Fibroblast of pulmonary artery (primary cell): ENCODE measurements around the gene PROSER3.
A peak's percentile ranks its signal among the peaks of the same experiment; 100 is the strongest.

Source experiments
- DNase-seq: peaks from one replicate; pipeline ENCODE4 v3.0.0-alpha.2; 2010; ENCODE audit warnings: low read depth
- H3K4me3 ChIP-seq: replicated peaks from 2 replicates; pipeline ENCODE4 v1.5.1; 2011; ENCODE audit warnings: low read depth, mild to moderate bottlenecking, control low read depth, low read length, moderate library complexity
- TF ChIP-seq, protein P1 (sequence below): IDR thresholded peaks from 2 replicates; pipeline ENCODE4 v1.5.1; 2011; ENCODE audit warnings: mild to moderate bottlenecking, control low read depth, low read length, inconsistent platforms; ENCODE audit errors: missing control alignments

Gene PROSER3

DNA sequence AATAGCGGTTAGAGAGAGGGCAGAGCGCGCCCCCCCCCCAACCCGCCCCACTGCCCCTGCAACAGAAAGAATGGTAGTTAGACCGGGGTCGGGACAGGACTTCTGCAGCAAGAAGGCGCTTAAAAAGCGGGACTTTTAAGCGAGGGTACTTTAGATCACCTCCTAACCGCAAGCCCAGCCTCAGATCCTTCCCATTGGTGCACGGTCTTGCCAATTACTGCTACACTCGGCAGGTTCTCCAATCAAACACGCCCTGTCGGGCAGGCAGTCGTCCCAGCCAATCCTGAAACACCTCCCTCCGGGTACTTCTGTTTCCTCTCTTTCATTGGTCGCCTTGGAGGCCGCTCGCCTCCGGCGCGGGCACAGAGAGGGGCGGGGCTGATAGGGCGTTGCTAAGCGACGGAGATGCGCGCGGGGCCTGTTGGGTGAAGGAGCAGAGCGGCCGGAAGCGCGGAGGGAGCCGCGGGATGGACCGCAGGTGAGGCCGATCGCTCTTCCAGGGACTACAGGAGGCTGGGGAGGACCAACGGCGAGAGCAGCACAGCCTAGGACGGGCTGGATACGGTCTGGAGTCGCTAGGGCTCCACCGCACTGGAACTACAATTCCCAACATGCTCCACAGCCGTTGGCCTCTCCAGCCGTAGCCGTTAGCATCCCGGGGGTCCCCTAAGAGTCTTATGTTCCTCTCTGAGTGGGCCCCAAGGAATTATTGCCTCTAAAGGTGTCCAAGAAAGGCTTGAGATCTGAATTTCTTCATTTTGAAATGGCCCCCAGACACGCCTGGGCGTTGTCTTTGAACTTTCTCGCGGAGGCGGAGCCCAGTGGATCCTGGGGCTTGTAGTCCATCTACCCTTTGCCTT, at the start of gene PROSER3:
Gene PROSER3 (plus strand): TSS at position 428 of the 860 bp plus-strand sequence. CDS start 40 bp downstream, at position 468.
- TF ChIP-seq, protein P1, sequence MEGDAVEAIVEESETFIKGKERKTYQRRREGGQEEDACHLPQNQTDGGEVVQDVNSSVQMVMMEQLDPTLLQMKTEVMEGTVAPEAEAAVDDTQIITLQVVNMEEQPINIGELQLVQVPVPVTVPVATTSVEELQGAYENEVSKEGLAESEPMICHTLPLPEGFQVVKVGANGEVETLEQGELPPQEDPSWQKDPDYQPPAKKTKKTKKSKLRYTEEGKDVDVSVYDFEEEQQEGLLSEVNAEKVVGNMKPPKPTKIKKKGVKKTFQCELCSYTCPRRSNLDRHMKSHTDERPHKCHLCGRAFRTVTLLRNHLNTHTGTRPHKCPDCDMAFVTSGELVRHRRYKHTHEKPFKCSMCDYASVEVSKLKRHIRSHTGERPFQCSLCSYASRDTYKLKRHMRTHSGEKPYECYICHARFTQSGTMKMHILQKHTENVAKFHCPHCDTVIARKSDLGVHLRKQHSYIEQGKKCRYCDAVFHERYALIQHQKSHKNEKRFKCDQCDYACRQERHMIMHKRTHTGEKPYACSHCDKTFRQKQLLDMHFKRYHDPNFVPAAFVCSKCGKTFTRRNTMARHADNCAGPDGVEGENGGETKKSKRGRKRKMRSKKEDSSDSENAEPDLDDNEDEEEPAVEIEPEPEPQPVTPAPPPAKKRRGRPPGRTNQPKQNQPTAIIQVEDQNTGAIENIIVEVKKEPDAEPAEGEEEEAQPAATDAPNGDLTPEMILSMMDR = no peak
- H3K4me3 ChIP-seq = peak within 1 kb of the TSS; percentile 99
- peak; percentile 100 for DNase-seq

DNA sequence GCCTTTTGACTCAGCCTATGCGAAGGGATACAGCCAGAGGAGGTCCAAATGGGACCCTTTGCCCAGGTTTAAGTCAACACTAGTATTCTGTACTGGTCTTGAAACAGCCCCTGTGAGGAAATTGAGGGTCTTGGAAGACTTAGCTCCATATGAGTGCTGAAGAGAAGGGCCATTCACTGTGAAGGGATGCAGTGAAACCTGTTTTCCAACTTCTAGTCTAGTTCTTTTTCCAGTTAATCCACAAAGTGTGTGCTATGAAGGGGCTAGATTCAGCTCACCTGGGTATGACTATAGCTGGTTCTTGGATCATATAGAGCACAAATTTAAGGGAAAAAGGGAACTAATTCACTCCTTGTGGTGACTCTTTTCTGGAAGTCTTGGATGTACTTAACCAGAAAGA, 49.6 kb upstream of the PROSER3 start:
- no peak for DNase-seq
- TF ChIP-seq, protein P1 = no peak
- no peak overlapping the region for H3K4me3 ChIP-seq

DNA sequence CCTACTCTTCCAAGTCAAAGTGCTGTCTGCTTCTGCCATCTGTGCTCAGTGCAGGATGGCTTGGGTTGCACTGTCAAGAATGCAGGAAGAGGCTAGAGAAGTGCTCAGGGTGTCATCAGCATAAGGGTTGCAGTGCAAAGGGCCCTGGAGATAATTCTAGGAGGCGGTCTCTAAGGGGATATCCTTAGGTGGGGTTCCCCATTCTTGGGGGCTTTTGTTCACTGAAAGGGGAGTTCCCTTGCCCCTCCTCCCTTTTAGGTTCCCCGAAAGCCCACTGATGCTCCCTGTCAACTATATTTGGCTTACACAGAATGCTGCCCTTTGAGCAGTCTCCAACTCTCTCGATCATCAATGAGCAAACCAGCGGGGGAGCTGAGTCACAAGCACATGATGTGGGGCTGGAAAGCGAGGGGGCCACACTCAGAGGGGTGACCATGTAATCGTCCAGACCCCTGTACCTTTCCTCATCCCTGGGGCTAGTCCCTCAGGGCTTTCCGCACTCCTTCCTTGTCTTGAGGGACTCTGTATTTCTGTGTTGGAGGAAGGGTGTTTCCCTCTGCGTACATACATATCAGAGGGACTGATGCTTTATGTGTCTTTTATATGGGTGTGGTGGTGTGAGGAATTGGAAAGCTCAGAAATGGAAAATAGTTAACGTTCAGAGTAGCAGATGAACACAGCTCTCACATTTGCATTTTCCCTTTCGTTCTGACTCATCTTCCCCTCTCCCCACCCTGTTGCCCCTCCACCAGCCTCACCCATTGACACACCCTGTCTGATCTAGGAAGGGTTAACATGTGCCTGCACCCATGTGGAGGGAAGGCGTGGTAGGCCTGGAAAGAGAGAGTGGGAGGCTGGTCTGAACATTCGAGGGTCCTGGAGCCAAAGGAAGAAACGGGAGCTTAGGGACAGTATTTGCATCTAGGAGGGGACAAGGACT, 46.9 kb upstream of the PROSER3 start:
- no peak overlapping the region for H3K4me3 ChIP-seq
- no peak for DNase-seq
- TF ChIP-seq, protein P1 = no peak

DNA sequence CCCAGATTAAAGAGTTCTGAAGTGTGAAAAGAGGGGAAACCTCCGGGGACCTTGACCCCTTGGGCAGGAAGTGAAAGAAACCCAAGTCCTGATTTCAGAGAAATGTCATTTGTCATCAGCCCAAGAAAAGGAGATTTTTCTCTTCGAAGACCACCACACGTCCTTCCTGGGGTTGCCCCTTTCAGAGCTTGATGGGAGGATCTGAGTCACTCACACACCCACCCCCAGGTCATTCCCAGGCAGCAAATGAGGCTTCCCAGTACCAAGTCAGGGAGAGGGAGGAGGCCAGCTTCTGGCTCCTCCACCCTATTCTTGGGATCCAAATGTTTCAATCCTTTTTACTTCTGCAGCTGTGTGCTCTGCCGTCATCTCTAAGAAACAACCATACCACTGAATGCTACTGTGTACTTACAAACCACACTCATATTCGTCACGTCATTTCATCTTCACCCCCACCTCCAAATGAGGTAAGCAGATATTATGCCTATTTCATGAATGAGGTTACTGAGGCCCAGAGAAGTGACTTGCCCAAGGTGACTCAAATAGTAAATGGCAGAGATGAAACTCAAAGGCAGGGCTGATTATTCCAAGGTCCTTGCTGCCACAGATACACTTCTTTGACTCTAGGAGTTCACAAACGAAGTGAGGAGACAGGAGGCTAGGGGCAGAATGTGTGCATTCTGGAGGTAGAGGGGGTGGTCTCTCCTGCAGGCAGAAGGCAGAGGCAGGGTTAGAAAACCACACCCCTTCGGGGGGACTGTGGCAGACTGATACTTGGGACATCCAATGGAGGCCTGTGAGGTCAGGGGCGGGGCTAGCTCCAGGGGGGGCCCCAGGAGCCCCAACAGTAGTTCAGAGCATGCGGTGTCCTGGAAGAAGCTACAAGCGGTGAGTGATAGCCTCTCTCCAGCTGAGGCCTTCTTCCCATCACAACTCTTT, 45.1 kb upstream of the PROSER3 start:
- TF ChIP-seq, protein P1 = no peak
- H3K4me3 ChIP-seq = no peak overlapping the region
- no peak for DNase-seq

DNA sequence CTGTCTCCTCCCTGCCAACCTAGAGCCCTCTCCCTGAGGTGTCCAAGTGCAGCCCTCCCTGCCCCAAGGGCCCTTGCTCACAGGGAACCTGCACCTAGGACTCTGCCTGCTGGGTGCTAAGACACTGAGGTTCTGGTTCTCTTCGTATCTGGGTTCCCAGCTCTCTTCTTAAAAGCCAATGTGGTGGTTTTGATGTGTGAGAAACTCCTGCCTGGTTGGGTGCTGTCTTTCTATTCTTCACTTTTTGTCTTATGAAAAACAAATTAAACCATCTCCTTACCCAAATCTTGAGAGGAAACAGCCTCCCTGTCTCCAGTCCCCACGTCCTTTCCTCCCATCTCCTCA, 44.5 kb upstream of the PROSER3 start:
- no peak for DNase-seq
- TF ChIP-seq, protein P1 = no peak
- no peak overlapping the region for H3K4me3 ChIP-seq

DNA sequence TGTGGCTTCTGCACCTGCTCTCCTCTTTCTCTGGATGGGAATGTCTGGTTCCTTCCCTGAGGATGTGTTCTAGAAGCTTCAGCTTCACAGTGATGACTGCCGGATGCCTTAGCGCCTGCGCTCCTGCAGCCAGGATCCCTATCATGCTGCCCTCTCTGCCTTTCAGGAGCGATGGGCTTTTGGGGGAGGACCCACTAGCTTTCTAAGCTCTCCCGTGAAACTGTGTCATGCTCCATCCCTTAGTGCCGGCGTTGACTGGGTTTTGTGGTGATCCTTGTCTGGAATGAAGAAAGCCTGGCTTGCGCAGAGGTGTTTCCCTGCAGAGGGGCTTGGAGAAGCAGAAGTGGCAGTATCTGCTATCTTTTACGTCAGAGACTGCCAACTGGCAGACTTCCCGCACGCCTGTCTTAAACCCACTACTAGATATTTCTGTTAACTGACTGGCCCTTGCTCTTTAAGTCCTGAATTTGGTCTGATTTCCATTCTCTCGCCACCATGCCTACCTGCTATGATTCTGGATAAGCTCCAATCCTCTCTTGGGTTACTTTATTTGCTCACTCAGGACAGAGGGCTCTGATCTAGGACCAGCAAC, 44.0 kb upstream of the PROSER3 start:
- H3K4me3 ChIP-seq = no peak overlapping the region
- DNase-seq = no peak
- TF ChIP-seq, protein P1 = no peak
